T follicular helper cell (primary cell): Measurements from ENCODE around the gene SLC38A10.

Source experiments
- DNase-seq: peaks from one replicate; pipeline ENCODE4 v3.0.0-alpha.2; 2020; ENCODE audit warnings: low read depth
- total RNA-seq, 2 experiments: gene quantifications; one replicate each; lab custom pipeline; 2026; lab: John Stamatoyannopoulos, UW

The SLC38A10 gene
- total RNA-seq = 85.7 to 114 reads per million in 2 experiments

DNA sequence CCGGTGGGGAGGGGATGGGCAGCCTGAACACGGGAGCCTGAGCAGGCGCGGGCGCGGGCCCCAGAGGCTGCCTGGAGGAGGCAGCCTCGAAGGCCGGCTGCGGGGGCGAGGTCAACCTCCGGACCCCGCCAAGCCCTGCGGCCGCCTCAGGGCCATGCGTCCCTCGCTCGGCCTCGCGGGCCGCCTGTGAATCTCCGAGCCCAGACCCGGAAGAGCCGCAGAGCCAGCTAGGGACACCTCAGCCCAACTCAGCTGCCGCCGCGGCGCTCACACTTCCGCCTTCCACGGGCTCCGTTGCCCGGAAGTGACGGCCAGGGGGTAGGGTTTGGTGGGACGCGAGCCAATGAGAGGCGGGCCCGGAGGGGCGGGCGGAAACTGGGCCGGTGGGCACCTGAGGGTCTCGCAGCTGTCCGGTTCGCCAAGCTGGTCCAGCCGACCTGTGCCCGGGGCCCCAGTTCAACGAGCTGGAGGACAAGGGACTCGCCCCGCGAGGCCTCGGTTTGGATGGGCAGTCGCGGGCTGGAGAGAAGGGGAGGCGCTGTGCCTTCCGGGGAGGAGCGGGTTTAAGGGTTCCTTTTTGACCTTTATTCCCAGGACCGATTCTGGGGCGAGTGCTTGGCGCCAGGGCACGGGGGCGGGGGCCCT, at the start of gene SLC38A10:
Gene SLC38A10 (minus strand): TSS at position 277 of the 645 bp plus-strand sequence. CDS start 386 bp downstream, outside the sequence.
- DNase-seq = peak; percentile 84

DNA sequence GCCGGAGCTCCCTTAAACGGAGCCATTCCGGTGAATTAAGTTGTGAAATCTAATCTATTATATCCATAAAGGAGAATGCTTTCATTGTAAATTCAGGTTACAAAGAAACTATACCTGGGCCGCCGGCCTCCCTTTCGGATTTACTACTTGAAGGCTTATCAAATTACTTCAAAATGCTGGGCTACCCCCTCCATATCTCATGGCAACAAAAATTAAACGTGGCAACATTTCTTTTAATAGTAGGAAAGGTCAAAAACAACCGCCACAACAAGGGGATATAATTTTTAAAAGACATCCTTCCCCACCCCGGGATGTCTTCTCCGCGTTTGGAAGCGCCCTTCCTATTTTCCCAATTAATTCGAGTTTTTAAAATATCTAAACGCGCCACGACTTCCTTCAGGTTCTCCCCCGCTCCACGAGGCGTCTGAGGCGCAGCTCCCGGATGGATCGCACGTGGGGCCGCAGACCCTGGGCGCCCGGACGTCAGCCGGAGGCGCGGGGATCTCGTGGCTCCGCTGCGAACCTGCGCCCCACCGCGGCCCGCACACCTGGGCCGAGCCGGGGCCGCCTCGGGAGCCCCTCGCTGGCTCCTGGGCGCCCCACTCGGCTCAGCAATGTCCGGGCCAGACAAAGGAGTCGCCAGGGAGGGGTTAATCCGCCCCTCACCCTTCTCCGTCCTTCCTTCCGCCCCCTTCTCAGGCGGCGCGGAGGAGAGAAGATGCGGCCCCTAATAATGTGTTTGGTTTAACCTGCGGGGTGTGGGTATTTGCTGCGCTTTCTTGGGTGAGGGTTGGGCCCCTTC, 47.4 kb upstream of the SLC38A10 start:
- no peak for DNase-seq

DNA sequence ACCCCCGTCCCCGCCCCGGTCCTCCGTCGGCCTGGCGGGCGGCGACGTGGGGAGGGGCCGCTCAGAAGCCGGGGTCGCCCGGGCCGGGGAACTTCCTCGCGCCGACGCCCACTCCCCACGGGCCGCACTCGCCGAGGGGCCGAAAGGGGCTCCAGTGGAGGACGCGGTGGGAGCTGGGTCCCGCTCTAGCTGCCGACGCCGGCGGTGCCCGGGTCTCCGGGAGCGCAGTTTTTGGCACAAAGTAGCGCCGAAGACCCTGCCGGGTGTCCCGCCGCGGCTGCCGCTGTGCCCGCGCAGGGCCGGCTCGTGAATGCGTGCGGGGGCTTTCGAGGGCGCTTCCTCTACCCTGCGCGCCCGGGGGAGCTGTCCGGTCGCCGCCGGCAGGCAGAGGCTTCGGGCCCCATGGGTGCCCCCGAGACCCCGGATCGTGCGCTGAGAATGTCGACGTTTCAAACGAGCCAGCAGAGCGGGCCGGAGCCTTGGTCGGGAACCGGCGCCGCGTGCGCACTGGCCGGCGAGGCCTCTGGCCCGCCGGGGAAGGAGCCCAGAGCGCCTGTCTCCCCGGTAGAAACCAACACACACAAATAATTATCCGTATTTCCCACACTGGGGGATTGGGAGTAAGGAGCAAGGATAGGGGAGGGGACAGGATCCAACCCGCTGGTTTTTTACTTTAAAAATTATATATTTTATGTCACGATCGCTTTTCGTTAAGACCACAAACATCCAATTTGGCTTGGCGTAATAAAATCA, 46.6 kb upstream of the SLC38A10 start:
- DNase-seq = no peak

GRCh38 chr17:81340607-81341515, 45.8 kb upstream of the SLC38A10 start:
- DNase-seq = no peak

DNA sequence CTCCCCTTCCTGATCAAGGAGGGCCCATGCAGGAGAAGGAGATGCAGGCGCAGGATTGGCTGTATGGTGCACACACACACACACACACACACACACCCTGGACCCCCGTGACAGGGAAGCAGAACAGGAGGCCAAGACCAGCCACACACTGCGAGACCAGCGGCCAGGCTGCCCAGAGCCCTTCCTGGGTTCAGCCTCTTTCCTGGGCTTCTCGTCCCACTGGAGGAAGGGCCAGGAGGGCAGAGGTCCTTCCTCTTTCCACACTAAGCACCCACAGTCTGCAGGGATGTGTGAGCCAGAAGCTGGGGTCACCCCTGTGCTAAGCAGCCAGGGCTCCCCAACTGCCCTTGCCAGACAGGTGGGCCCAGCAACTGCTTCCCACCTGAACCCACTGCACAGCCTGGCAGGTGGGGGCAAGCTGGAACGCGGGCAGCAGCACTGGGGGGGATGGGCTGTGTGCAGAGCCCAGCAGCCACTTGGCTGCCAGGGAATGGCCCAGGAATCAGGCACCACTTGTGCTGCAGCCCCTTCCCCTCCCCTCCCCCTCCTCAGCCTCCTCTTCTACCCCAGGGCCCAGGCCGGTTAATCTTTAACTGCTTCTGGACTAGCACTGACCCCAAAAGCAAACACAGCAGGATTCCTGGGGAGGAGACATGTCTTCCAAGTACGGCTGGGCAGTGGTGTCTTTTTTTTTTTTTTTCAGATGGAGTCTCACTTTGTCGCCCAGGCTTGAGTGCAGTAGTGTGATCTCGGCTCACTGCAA, 44.6 kb upstream of the SLC38A10 start:
- DNase-seq = no peak

DNA sequence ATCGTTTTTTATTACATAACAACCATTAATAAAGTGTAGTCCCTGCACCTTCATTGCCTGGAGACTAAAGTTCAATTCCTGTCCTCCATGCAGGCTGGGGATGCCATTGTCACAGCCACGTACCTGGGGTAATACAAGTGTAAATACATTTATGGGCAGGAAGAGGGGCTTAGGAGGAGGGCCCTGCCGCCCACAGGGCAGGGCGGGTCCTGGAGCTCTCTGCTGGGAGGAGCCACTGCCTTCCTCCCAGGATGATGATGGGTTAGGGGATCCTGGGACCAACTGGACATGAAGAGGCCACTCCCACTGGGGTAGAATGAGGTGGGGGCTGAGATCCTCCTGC, 44.1 kb upstream of the SLC38A10 start:
- no peak for DNase-seq

- DNase-seq = no peak
Observed at GRCh38 chr17:81338274-81339190, 43.4 kb upstream of the SLC38A10 start.

DNA sequence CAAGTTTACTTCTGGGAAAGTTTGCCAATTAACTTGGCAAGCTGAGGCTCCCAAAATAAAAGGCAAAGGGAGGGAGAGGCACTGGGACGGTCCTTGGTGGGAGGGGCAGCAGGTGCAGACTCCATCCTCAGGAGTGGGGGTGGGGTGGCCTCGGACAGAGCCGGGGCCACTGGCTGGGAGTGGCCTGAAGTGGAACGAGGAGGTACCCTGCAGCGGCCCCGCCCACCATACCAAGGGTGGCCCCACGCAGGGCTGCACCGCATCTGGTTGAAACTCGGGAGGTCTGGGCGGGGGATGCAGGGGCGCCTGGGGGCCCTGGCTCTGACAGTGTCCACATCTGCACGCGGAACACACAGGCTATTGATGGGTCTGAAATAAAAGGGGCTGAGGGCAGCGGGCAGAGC, 42.4 kb upstream of the SLC38A10 start:
- DNase-seq = no peak

DNA sequence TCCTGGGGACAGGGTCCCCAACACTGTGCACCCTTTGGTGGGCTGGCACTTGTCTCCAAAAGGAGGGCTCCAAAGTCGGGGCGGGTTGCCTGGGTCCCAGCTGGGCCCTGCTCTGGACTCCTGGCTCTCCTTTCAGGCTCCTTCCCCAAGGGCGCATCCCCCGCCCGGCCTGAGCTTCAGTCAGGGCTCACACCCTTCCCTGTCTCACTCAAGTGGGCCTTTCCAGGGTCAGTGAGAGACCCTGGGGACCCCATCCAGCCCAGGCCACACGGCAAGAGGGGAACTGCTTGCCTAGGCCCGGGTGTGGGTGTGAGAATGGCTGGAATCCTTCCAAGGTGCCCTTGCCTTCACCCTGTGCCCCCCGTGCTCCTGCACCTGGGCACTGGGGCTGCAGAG, 41.8 kb upstream of the SLC38A10 start:
- no peak for DNase-seq

DNA sequence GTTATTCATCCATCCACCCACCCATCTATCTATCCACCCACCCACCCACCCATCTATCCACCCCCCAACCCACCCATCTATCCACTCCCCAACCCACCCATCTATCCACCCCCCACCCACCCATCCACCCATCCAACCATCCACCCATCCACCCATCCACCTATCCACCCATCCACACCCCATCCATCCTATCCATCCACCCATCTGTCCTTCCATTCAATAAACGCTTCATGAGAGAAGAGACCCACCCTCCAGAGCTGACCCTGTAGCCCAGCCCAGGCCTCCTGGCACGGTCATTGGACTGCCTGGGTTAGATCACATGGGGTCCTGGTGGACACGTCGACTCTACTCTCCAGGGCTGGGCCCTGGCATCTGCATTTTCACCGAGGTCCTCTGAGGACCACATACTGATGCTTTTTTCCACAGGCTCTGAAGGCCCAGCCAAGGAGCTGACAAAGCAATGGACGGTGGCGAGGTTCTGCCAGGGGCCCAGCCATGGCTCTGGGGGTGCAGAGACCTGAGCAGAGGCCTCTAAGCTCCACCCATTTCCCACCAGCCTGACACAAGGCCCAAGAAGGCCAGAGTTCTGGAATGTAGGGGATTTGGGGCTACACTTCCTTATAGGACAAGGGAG, 41.3 kb upstream of the SLC38A10 start:
- DNase-seq = no peak

DNA sequence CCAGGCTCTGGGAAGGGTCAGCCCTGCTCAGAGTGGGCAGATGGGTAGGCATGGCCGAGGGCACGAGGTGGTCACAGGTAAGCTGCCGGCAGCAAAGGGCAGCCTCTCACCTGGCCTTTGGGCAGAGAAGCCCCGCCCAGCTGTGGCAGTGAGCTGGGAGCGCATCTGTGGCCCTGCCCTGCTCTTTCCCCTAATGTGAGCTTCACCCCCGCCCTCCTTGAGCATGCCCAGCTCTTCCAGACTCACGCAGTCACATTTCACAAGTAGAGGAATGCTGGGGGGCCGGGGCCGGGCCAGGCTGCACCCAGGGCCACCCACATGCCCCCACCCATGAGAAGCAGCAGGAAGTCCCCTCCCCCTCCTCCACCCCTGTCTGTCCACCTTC, 40.7 kb upstream of the SLC38A10 start:
- DNase-seq = no peak

- DNase-seq = no peak
Observed at GRCh38 chr17:81334987-81335772, 40.1 kb upstream of the SLC38A10 start.

- DNase-seq = no peak
Observed at GRCh38 chr17:81334391-81334901, 39.3 kb upstream of the SLC38A10 start.

DNA sequence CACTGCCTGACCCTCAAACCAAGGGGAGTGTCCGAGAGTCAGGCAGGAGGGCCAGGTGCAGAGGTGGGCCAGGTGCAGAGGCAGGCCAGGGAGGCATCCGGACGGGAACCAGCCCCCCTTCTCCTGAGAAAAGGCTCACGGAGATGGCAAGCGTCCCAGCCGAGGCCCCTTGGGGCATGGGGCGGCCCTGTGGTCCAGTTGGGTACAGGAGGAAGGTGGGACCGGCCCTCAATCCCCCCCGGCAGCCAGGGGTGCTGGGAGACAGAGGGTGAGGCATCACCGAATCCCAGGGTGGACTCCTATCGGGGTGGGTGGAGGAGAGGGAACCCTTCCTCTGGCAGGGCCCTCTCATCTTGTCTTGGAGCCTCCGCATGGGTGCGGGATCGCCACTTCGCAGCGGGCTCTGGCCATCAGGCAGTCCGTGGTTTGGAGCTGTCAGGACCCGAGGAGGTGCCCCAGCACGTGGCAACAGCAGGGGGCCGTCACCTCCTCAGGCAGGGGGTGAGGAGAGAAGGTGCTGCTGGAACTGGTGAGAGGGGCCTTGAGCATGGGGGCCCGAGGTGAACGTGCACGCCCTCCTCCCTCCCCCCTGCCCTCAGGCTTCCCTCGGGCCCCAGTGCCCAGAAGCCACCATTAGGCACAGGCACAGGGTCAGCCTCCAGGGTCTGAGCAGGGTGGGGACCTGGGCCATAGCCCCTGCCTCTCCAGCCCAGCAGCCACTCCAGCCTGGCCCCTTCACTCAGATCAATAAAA, 38.7 kb upstream of the SLC38A10 start:
- DNase-seq = no peak

GRCh38 chr17:81332914-81333528, 37.9 kb upstream of the SLC38A10 start:
- DNase-seq = no peak

DNA sequence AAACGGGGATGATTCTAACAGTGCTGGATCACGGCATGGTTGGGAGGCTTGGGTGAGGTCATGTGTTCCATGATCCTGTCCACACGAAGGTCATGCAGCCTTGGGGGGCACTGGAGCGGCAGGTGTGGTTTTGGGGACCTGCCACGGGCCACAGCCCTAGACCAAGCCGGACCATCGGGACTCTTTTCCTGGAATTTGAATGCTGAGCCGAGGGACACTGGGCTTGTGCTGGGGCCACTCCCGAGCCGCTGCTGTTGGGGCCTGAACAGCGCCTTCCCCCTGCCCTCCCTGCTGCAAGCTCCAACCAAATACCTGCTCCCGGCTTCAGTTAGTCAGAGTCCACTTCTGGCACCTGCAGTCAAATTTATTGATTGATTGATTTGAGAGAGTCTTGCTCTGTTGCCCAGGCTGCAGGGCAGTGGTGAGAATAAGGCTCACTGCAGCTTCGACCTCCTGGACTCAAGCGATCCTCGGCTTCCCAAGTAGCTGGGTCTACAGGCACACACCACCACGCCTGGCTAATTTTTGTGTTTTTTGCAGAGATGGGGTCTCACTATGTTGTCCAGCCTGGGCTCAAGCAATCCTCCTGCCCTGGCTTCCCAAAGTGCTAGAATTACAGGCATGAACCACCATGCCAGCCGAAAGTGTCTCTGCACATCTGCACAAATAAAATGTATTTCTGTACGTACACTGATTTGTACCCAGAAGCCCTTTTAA, 37.2 kb upstream of the SLC38A10 start:
- no peak for DNase-seq
